CD4-positive, alpha-beta T cell treated with Interleukin-12 subunit alpha and Interleukin-12 subunit beta, for 1 hour (primary cell): ENCODE measurements around the gene LCN1.

Experiments used
- DNase-seq: peaks from one replicate; pipeline ENCODE4 v3.0.0-alpha.2; 2020

Gene LCN1

DNA sequence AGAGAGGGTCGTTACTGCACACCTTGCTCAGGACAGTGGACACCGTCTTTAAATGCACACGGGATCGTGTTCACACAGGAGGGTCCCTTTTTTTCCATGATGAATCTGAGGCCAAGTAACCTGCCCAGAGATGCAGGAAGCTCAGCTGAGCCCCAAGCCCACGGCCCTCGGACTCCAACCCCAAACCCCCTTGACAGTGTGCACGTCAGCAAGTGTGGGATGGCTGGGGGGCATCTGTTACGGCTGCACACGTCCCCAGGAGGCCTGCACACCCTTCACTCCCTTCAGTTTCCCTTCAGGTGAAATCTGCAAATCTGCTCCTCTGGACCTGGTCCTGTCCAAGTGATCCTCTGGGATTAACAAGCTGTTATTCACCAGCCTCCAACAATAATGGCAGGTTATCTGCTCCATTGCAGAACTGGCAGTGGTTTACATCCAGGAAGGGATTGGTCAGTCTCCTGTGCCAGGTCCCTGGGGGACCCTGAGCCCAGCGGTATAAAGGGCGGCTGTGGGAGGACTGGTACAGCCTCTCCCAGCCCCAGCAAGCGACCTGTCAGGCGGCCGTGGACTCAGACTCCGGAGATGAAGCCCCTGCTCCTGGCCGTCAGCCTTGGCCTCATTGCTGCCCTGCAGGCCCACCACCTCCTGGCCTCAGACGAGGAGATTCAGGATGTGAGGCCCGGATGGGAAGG is at the start of gene LCN1:
TSS of gene LCN1 (plus strand) at position 525 of the 692 bp plus-strand sequence. CDS start at position 583, 58 bp downstream.
- no peak for DNase-seq

DNA sequence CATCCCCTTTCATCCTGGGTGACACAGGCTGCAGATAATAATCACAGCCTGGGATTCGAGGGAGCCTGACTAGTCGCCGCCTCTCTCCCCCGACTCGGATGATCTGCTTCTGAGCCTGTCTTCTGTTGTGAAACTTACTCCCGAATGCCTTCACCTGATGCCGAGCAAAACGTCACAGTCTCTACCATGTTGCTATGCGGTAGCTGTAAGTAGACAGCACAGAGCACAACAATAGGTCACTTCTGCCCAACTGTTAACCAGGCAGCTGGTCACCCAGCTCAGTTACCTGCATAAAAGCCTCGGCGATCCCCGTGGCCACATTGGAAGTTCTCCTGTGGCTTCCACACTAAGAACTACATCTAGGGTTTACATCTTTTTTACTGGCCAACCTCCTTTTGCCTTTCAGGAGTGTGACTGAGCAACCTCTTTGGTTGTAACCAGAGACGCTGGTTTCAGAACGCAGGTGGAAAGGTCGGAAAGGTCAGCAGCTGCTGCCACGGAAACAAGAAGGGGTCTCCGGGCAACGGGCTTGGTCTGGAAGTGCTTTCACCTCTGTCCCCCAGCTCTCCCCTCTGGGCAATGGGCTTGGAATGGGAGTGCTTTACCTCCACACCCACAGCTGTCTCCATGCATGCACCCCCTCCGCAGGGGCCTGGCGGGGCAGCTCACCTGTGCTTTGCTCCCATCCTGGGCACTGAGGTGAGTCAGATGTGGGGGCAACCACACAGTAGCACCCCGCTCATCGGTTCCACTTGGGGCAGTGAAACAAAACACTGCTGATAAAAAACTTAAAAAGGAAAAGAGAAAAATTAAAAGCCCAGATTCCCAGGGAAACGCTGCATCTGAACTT is 49.2 kb upstream of the LCN1 start:
- DNase-seq: no peak

DNA sequence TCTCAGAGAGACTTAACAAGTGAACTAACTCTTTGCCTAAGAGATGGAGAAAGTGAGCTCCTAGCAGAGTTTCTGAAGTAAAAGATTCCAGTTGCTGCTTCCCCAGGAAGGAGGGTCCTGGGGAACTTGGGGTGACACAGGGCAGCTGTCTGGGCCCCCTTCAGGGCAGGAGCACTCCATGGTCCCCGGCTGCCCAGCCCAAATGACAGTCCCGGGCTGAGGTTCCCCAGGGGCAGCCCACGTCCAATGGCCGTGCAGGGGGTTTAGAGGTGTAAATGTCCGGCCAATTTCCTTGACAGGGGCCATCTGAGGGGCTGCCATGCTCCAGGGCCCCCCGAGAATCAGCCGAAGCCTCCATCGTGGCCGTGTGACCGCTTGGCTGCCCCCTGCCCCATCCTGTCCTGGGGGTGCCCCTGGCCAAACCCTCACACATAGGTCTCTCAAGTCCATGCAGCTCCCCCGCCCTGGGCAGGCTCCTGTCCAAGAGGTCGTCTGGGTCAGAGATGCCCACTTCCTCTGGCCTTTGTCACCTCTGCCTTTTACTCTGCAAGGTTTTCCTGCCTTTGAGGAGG is 47.2 kb upstream of the LCN1 start:
- no peak for DNase-seq

DNA sequence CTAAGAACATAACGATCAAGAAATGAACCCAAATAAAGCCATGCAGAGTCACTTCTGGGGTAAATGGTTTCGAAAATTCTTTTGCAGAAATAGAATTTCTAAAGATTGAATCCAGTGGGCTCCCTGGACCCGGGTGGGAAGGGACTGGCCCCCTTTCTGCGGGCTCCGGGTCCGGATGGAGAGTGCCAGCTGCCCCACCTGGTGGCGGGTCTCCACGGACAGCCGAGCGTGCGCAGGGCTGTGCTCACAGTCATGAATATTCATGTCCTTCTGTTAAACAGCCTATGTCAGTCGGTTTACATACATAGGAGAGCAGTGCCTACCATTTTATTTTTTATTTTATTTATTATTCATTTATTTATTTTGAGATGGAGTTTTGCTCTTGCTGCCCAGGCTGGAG is 46.3 kb upstream of the LCN1 start:
- no peak for DNase-seq

DNA sequence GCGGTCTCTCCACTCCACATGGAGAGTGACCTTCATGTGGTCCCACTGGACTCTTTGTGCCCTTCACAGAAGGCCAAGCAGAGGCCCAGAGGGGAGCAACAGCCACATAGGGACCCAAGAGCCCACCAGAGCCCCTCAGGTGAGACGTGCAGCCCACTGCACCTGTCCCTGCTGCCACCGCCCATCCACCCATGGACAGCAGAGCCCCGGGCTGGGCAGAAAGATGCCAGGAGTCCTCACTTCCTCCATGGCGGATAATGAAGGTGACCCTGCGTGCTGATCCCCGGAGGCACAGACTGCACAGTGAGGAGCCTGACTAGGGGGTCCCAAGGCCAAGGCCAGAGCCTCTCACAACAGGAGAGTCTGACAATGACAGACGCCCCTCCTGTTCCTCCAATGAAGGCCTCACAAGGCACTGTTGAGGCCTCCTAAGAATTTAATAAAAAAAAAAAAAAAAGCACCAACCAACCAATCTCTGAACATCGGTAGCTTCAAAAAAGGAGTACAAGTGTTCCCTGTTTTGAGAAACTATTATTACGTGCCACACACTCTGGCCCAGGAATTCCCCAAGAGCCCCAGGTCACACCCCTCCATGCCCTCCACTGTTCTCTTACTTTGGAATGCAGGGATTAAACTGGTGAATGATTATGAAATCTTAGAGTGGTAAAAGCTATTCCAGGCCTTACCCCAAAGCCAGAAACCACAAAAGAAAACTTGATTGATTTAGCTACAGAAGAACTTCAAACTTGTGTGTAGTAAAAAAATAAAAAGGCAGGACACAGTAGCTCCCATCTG is 44.5 kb upstream of the LCN1 start:
- DNase-seq: no peak

DNA sequence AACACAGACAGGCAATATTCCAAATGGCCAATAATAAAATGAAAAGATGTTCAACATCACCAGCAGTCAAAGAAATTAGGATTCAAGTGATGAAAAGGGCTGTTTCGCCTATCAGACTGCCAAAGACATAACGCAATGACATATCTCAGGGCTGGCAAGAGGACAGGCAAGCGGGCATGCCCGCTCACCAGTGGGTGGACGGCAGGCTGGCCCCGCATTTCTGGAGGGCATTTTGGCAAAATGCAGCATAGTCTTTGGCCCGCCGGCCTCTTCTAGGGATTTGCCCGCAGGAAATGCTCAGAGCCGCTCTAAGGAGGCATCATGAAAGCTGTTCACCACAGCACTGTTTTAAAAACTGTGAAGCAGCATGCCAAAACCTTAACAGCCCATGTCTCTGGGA is 43.0 kb upstream of the LCN1 start:
- no peak for DNase-seq

DNA sequence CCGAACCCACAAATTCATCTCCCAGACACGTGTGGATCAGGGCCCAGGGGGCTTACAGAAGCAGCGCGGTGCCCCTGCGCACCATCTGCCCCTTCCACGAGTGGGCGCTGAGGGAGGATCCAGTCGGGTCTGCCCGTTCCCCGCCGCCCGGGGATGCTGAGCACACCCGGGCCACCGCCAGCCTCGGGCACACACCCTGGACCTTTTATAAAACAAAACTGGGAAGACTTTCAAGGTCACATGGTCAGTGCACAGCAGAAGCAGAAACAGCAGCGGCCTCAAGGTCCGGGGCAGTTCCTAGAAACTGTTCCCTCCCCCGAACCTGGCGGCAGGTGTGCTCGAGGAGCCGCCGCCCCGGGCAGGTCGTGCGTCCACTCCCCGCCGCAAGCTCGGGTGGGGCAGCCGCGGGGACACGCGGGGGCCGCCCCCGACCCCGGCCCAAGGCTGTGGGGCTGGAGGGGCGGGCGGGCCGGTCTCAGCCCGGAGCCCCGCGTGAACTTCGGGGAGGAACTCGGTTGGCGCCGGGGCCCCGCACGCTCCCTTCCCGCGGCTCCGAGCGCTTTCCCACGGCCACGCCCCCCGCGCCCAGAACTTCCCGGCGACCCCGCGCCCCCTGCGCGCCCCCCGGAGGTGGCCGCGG is 42.3 kb upstream of the LCN1 start:
- DNase-seq: no peak

DNA sequence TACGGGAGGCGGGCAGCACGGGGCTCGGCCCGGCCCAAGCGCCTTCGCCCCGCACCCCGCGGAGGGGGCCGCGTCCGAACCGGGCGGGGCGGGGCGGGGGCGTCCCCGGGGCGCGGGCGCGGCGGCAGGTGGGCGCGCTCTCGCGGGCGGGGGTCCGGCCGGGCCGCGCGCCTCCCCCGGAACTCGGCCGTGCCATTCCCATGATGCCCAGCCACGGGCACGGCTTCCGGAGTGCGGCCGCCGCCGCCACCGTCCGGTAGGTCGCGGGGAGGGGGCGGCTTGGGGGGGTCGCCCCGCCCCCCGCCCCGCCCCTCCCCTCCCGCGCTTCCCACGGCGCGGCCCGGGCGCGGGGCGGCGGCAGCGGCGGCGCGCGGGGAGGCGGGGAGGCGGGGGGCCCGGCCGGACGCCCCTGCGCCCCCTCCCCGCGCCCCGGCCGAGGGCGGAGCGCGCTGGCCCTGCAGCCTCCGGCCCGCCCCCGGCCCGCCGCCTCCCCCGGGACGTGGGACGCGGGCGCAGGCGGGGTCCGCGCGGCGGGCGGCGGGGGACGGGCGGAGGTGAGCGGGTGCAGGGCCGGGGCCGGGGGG is 41.7 kb upstream of the LCN1 start, which contains the start of gene PPP1R26:
TSS of gene PPP1R26 (plus strand) at position 314 of the 584 bp plus-strand sequence. CDS start 4,729 bp downstream, outside the sequence.
- DNase-seq: no peak

DNA sequence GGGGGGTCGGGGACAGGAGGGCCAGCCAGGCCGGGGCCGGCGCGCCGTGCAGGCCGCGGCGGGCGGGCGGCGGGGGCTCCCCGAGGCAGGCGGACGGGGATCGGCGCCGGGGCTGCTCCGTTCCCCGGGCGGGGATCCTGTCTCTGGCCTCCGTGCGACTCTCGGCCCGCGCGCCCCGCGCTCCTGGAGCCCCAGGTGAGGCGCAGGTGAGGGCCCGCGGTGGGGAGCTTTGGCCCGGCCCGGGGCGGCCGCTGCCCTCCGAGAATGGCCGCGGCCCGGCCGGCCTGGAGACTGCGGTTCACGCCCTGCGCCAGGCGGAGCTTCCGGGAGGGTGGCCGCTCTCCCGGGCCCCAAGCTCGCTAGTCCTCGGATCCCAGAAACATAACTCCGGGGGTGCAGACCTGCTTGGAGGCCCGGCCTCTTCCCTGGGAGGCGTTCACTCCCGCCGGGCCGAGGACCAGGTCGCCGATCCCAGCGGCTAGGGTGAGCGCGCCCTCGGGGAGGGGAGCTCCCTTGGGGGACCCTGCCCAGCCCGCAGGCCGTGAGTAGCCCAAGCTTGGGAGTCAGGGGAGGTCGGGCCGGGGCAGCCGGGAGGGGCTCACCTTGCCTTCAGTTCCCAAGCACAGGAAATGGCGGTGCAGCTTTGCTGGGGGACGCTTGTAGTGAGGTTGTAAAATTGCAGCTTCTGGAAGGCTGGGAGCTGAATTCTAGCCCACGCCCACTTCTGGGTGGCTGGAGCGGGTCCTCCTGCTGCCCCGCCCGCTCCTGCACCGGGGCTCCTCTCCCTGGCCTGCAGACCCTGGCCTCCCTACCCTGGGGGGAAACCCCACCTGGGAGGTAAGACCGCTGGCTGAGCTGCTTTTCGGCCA is 40.9 kb upstream of the LCN1 start:
- no peak for DNase-seq

DNA sequence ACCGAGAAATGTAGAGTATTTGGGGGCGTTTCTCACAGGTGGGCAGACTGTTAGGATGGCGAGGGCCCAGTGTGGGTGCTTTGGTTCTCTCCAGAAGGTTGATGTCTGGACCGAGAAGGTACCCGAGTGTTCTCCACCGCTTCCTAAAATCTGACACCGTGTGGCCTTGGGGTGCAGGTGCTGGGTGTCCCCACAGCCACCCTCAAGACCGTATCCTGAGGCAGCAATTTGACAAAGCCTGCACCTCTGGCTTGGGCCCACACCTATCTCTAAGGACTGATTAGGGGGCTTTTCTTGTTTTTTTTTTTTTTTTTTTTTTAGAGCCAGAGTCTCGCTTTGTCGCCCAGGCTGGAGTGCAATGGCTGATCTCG is 40.3 kb upstream of the LCN1 start:
- no peak for DNase-seq

DNA sequence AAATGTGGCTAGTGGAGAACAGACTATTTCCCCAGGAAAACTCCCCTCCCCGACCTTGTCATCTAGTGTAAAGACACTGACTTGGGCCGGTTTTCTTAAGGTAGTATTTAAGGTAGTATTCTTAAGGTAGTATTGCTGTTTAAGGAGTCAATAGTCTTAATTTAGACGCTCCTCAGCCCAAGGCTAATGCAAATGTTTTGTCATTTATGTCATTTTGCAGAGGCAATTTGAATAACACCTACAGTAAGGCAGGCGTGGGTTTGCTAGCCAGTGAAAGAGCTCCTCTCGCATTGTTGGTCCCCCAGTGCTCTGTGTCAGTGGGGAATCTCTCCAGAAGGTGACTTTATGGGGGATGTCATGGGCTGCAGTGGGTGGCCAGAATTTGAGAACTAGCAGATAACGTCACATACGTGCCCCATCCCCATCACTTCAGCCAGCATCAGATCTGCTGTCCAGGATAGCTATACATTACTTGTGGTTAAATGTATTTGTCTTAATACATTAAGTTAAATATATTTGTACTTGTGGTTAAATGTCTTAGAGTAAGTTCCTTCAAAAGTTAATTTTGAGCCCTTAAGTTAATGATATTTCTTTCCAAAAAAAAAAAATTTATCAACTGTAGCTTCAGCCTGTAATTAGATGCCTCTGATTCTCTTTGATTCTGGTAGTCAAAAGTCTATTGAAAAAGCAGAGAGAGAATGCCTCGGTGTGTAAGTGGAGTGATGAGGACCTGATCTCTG is 39.1 kb upstream of the LCN1 start:
- no peak for DNase-seq

DNA sequence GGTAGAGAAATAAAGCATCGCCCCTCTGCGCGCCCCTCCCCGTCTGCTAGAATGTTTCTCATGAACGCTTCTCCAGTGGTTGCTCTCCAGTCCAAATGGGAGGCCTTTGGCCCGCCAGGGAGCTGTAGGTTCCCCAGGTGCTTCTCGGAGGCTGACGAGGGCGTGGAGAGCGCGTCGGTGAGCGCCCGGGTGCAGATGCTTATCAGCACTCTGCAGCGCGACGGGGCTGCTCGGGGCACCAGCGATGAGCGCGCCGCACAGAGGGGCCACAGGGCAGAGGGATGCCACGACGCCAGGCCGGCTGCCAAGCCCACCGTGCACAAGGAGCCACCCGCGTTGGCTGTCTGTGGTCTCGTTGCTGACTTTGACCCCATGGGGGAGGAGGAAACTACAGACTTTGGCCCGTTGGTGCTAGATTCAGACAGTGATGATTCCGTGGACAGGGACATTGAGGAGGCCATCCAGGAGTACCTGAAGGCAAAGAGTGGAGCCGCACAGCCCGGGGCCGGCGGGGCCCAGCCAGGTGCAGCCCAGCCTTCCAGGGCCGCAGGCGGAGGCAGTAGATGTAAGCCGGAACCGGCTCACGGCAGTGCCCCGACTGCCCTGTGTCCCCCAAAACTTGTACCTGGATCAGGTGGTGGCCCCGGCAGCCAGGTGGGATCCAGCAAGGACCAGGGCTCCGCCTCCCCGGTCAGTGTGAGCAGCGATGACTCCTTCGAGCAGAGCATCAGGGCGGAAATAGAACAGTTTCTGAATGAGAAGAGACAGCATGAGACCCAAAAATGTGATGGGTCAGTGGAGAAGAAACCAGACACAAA is 36.6 kb upstream of the LCN1 start:
- DNase-seq: no peak

DNA sequence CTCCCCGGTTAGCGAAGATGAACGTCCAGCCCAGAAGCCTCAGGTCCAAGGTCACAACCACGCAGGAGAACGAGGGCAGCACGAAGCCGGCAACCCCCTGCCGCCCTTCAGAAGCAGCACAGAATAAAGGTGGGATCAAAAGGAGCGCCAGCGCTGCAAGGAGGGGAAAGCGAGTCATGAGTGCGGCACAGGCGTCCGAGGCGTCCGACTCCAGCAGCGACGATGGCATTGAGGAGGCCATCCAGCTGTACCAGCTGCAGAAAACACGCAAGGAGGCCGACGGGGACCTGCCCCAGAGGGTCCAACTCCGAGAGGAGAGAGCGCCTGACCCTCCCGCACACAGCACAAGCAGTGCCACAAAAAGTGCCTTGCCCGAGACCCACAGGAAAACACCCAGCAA is 35.9 kb upstream of the LCN1 start:
- DNase-seq: no peak

DNA sequence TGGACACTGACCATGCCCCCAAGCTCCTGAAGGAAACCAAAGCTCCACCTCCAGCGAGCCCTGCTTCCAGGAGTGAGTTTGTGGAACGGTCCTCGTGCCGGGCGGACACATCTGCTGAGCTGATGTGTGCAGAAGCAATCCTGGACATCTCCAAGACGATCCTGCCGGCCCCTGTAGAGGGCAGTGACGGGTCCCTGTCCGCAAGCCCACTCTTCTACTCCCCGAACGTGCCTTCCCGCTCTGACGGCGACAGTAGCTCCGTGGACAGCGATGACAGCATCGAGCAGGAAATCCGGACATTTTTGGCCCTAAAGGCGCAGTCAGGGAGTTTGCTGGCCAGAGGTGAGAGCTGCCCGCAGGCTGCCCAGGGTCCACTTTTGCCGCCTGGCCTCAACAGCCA is 35.4 kb upstream of the LCN1 start:
- DNase-seq: no peak

DNA sequence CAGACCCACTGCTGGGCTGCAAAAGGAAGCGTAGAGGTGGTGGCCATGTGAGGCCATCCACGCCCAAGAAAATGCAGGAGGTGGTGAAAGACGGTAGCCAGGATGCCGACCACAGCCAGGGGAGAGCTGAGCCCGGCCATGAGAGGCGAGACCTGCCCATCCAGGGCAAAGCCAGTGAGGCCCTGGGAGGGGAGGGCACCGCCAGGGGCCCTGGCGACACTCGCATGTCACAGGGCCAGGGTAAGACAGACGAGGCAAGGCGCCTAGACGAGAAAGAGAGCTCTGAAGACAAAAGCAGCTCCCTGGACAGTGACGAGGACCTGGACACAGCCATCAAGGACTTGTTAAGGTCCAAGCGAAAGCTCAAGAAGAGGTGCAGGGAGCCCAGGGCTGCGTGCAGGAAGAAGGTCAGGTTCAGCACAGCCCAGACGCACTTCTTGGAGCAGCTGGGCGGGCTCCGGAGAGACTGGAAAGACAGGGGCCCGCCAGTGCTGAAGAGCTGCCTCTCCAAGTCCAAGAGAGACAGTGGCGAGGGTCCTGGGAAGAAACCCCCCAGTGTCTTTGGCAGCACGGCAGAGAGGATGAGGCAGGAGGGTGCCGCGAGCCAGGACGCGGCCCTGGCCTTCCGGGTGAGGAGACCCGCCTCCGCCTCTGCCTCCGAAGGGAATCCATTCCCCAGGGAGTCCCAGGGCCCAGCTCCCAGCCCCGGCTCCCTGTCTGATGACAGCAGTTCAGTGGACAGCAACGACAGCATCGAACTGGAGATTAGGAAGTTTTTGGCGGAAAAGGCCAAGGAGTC is 34.8 kb upstream of the LCN1 start:
- DNase-seq: no peak

DNA sequence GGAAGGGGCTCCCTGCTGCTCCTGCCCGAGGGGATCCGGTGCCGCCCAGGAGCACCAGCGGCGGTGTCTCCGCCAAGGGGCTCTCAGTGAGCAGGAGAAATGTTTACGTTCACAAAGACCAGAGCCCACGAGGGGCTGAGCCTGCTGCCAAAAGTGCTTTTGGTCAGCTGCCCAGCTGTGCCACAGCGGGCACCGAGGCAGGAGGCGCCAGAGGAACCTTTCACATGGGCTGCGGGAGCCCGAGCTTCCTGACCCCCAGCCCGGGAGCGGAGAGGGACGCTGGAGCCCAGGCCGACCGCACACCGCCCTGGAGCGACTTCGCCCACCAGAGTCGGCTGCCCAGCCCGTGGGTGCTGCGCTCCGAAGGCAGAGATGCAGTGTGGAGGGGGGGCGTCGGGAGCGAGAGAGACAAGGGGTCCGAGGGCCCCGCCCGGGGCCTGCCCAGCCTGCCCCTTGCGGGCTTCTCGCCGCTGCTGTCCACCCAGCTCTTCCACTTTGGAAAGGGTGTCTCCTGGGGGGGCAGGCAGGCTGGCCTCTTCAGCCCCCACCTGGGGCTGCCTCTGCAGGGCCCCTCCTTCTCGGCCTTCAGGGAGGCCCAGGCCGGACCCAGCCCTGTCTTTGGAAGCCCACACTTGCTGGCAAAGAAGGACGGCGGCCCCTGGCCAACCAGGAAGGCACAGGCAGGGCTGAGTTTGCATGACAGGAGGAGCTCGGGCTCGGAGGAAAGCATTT is 33.8 kb upstream of the LCN1 start:
- DNase-seq: no peak

DNA sequence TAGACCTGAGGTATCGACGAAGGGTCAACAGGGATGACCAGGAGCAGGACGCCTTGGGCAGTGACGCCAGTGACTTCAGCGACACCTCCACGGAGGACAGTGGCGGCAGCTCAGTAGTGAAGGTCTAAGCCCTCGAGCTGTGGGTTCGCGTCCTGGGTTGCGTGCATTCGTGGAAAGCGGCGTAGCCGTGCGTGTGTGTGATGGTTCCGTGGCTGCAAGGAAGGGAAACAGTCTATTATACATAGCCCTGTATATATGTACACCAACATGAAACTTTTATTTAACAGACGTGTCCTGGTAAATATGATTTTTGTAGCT is 33.3 kb upstream of the LCN1 start:
- no peak for DNase-seq

DNA sequence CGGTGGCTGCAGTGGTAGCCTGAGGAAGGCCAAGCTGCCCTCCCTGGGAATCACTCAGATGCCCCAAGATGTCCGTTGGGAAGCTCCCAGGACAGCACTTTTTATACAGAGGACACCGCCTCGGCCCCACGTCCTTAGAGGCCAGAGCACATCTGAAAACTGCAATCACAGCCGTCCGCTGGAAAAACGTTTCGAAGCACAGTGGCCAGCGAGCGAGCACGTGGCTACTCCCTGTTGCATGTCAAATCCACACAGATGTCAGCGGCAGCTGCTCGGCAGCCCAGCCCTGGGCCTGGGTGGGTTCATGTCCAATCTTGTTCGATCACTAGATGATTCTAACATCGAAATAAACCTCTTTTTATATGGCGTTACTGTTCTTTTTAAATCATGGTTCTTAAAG is 32.7 kb upstream of the LCN1 start:
- no peak for DNase-seq
